HEK293 (cell line): ENCODE data around the gene CDHR5.

ENCODE experiments used
- CTCF ChIP-seq: fragments of 450-650 bp; formaldehyde crosslinking; IDR thresholded peaks from 2 replicates; pipeline ENCODE4 v1.5.1; 2016; ENCODE audit warnings: missing biosample characterization, missing genetic modification characterization
- GLI2 ChIP-seq: fragments of 450-650 bp; formaldehyde crosslinking; IDR thresholded peaks from 2 replicates; pipeline ENCODE4; 2017; ENCODE audit warnings: missing biosample characterization, missing genetic modification characterization, low read depth, borderline replicate concordance
- REPIN1 ChIP-seq: fragments of 450-650 bp; formaldehyde crosslinking; IDR thresholded peaks from 2 replicates; pipeline ENCODE4 v1.5.1; 2017; ENCODE audit warnings: missing biosample characterization, missing genetic modification characterization, low read depth
- SCRT1 ChIP-seq: fragments of 450-650 bp; formaldehyde crosslinking; IDR thresholded peaks from 2 replicates; pipeline ENCODE4 v1.5.1; 2016; ENCODE audit warnings: missing biosample characterization, missing genetic modification characterization, borderline replicate concordance
- TCF7L2 ChIP-seq: IDR thresholded peaks from 2 replicates; pipeline ENCODE4 v1.6.1; 2011; ENCODE audit warnings: low read depth, mild to moderate bottlenecking, inconsistent platforms, low read length, moderate library complexity, borderline replicate concordance
- ZBTB10 ChIP-seq: fragments of 450-650 bp; formaldehyde crosslinking; IDR thresholded peaks from 2 replicates; pipeline ENCODE4 v1.5.1; 2016; ENCODE audit warnings: missing biosample characterization, missing genetic modification characterization
- ZBTB49 ChIP-seq: fragments of 450-650 bp; formaldehyde crosslinking; IDR thresholded peaks from 2 replicates; pipeline ENCODE4 v1.5.1; 2016; ENCODE audit warnings: missing biosample characterization, missing genetic modification characterization, low read depth
- ZNF555 ChIP-seq: fragments of 450-650 bp; formaldehyde crosslinking; conservative IDR thresholded peaks from 2 replicates; pipeline ENCODE4 v1.5.1; 2017; ENCODE audit warnings: missing biosample characterization, mild to moderate bottlenecking, missing genetic modification characterization, inconsistent platforms
- ZNF792 ChIP-seq: fragments of 450-650 bp; formaldehyde crosslinking; IDR thresholded peaks from 2 replicates; pipeline ENCODE4 v1.5.1; 2016; ENCODE audit warnings: missing biosample characterization, missing genetic modification characterization
- ZNF830 ChIP-seq: fragments of 450-650 bp; IDR thresholded peaks from 2 replicates; pipeline ENCODE4 v1.5.0; 2018; ENCODE audit warnings: missing biosample characterization, missing genetic modification characterization, low read depth, mild to moderate bottlenecking, moderate library complexity
- TF ChIP-seq, protein P1 (sequence below): IDR thresholded peaks from 2 replicates; pipeline ENCODE4 v1.6.1; 2011; ENCODE audit warnings: mild to moderate bottlenecking, low read depth, low read length, borderline replicate concordance
- TF ChIP-seq, protein P2 (sequence below): fragments of 450-650 bp; formaldehyde crosslinking; IDR thresholded peaks from 2 replicates; pipeline ENCODE4 v1.5.0; 2017; ENCODE audit warnings: missing biosample characterization, missing genetic modification characterization, borderline replicate concordance
- TF ChIP-seq, protein P3 (sequence below): fragments of 450-650 bp; formaldehyde crosslinking; conservative IDR thresholded peaks from 2 replicates; pipeline ENCODE4 v1.5.1; 2016; ENCODE audit warnings: low read depth, missing biosample characterization, missing genetic modification characterization

DNA sequence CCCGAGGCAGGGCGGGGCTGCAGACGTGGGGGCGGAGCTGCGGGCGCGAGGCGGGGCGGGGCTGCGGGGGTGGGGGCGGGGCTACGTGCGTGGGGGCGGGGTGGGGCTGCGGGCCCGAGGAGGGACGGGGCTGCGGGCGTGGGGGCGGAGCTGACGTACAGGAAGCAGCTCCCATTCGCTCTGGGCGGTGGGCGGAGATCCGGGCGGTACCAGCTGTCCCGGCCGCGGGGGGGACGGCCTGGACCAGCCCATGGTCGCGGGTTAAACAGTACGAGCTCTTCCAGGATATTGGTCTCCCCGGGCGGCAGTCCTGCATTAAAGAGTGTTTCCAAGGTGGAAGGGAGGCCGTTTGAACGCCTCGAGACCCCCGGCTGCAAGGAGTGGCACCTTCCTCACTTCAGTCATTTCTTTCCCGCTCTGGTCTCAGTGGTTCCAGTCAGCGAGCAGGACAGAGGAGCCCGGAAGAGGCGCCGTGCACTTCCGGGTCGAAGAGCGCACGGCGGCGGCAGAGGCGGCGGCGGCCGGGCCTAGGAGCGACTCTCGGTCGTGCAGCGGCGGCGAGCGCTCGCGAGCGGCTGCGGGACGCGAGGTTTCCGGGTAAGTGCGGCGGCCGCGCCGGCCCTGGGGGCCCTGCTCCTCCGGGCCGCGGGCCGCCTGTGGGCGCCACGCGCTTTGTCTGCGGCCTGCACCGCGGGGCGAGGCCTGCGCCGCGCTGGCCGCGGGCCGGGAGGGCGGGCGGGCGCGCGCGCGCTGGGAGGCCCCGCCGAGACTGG is 48.6 kb downstream of the CDHR5 start, which contains the start of gene PHRF1:
- no peak for TF ChIP-seq REPIN1 (tag by site-specific recombination)
- no peak for TF ChIP-seq GLI2 (tag by site-specific recombination)
- TF ChIP-seq CTCF (tag by site-specific recombination) = no peak
- no peak for TF ChIP-seq ZNF792 (tag by site-specific recombination)
- no peak for TF ChIP-seq SCRT1
- TF ChIP-seq, protein P1, sequence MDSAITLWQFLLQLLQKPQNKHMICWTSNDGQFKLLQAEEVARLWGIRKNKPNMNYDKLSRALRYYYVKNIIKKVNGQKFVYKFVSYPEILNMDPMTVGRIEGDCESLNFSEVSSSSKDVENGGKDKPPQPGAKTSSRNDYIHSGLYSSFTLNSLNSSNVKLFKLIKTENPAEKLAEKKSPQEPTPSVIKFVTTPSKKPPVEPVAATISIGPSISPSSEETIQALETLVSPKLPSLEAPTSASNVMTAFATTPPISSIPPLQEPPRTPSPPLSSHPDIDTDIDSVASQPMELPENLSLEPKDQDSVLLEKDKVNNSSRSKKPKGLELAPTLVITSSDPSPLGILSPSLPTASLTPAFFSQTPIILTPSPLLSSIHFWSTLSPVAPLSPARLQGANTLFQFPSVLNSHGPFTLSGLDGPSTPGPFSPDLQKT = peak; percentile 58; the same call in 1 of the 2 replicates
- TF ChIP-seq, protein P2, sequence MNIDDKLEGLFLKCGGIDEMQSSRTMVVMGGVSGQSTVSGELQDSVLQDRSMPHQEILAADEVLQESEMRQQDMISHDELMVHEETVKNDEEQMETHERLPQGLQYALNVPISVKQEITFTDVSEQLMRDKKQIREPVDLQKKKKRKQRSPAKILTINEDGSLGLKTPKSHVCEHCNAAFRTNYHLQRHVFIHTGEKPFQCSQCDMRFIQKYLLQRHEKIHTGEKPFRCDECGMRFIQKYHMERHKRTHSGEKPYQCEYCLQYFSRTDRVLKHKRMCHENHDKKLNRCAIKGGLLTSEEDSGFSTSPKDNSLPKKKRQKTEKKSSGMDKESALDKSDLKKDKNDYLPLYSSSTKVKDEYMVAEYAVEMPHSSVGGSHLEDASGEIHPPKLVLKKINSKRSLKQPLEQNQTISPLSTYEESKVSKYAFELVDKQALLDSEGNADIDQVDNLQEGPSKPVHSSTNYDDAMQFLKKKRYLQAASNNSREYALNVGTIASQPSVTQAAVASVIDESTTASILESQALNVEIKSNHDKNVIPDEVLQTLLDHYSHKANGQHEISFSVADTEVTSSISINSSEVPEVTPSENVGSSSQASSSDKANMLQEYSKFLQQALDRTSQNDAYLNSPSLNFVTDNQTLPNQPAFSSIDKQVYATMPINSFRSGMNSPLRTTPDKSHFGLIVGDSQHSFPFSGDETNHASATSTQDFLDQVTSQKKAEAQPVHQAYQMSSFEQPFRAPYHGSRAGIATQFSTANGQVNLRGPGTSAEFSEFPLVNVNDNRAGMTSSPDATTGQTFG = no peak
- TF ChIP-seq ZBTB10 (tag by site-specific recombination) = no peak
- TF ChIP-seq, protein P3, sequence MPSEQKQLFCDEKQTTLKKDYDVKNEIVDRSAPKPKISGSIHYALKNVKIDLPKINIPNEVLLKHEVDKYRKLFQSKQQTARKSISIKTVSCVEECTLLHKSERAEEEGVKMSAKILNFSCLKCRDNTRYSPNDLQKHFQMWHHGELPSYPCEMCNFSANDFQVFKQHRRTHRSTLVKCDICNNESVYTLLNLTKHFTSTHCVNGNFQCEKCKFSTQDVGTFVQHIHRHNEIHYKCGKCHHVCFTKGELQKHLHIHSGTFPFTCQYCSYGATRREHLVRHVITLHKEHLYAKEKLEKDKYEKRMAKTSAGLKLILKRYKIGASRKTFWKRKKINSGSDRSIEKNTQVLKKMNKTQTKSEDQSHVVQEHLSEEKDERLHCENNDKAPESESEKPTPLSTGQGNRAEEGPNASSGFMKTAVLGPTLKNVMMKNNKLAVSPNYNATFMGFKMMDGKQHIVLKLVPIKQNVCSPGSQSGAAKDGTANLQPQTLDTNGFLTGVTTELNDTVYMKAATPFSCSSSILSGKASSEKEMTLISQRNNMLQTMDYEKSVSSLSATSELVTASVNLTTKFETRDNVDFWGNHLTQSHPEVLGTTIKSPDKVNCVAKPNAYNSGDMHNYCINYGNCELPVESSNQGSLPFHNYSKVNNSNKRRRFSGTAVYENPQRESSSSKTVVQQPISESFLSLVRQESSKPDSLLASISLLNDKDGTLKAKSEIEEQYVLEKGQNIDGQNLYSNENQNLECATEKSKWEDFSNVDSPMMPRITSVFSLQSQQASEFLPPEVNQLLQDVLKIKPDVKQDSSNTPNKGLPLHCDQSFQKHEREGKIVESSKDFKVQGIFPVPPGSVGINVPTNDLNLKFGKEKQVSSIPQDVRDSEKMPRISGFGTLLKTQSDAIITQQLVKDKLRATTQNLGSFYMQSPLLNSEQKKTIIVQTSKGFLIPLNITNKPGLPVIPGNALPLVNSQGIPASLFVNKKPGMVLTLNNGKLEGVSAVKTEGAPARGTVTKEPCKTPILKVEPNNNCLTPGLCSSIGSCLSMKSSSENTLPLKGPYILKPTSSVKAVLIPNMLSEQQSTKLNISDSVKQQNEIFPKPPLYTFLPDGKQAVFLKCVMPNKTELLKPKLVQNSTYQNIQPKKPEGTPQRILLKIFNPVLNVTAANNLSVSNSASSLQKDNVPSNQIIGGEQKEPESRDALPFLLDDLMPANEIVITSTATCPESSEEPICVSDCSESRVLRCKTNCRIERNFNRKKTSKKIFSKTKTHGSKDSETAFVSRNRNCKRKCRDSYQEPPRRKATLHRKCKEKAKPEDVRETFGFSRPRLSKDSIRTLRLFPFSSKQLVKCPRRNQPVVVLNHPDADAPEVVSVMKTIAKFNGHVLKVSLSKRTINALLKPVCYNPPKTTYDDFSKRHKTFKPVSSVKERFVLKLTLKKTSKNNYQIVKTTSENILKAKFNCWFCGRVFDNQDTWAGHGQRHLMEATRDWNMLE (tag by site-specific recombination) = peak; percentile 75
- TF ChIP-seq ZBTB49 (tag by site-specific recombination) = no peak
- no peak for TF ChIP-seq ZNF830 (tag by site-specific recombination)
- peak; percentile 54; the same call in 1 of the 2 replicates for TF ChIP-seq TCF7L2
- TF ChIP-seq ZNF555 = no peak
